ENCODE results near the gene RNF112. TPM values are rescaled to one million over a fixed set of nuclear protein-coding genes. Genes with fewer than 3 reads are reported as not detected.

The RNF112 gene
- total and polyA plus RNA-seq, 3 donors from 2014 or later = 2.1 to 8.1 (median 4.6) TPM

DNA sequence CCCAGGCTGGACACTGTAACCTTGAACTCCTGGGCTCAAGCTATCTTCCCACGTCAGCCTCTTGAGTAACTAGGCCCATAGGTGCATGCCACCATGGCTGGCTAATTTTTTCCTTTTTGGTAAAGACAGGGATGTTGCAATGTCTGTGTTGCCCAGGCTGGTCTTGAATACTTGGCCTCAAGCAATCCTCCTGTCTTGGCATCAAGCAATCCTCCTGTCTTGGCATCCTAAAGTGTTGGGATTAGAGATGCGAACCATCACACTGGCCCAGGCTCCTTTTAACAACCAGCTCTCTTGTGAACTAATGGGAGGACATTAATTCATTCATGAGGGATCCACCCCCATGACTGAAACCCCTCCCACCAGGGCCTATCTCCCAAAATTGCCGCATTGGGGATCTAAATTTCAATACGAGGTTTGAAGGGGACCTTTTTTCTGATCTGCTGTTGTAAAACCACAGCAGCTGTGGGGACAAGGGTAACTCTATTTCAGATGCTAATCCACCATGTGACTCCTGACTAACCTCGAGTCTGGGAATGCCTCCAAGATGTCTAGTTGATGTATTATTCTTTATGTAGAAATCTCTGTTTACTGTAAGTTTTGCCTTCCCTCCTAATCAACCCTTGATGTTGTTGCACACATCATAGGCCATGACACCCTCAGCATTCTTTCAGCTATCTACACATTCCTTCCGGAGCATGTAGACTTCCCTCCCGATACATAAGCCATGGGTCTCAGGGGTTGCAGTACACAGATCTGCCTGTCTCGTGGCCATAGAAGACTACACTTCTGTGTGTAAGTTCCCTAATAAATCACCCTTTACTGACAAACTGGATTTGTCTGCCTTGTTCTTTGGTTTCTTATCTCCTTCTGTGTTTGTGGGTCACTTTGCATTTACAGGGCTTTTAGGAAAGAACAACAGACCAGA, 37.6 kb downstream of the RNF112 start:
- Histone ChIP-seq H3K27me3 (no peaks in the 10 kb centered on the region), H3K4me1 (no peaks in the 10 kb centered on the region), H3K9me3 (no peaks in the 10 kb centered on the region), H3K4me3 (no peak overlapping the region), H3K36me3 (ENCODE audit: low read depth, missing control alignments) (no peaks in the 10 kb centered on the region), H3K27ac (no peak overlapping the region)
- no peak for DNase-seq
- intact Hi-C loops (cut with DNase I; ENCODE audit: low total_unique reads) = loop anchor here (5.0 kb wide), 1 partner anchor 86 kb away; the partner anchor contains the start of gene B9D1
- TF ChIP-seq CTCF (IDR thresholded peaks at IDR 0.05) = no peak
- TF ChIP-seq POLR2A (IDR thresholded peaks at IDR 0.05) = no peak
- WGBS, 2 donors = 70 to 72% methylated on average over 8 of the region's 8 CpGs

GRCh38 chr17:19449656-19450055, 38.6 kb downstream of the RNF112 start:
- 92 to 96% methylated on average over 4 of the region's 4 CpGs for WGBS, 2 donors
- H3K4me3 ChIP-seq = no peak overlapping the region
- H3K36me3 ChIP-seq (ENCODE audit: low read depth, missing control alignments) = no peaks in the 10 kb centered on the region
- no peak for DNase-seq
- TF ChIP-seq CTCF (IDR thresholded peaks at IDR 0.05) = no peak
- H3K27ac ChIP-seq = no peak overlapping the region
- no peaks in the 10 kb centered on the region for H3K4me1 ChIP-seq
- no peaks in the 10 kb centered on the region for H3K9me3 ChIP-seq
- intact Hi-C loops (cut with DNase I; ENCODE audit: low total_unique reads) = loop anchor here (5.0 kb wide), 1 partner anchor 87 kb away; the partner anchor contains the start of gene B9D1
- H3K27me3 ChIP-seq = no peaks in the 10 kb centered on the region

GRCh38 chr17:19453296-19453695, 42.3 kb downstream of the RNF112 start:
- no peaks in the 10 kb centered on the region for H3K4me1 ChIP-seq
- no peak overlapping the region for H3K4me3 ChIP-seq
- H3K9me3 ChIP-seq = no peaks in the 10 kb centered on the region
- no peaks in the 10 kb centered on the region for H3K36me3 ChIP-seq (ENCODE audit: low read depth, missing control alignments)
- intact Hi-C loops (cut with DNase I; ENCODE audit: low total_unique reads) = no loop called here
- H3K27me3 ChIP-seq = no peaks in the 10 kb centered on the region
- WGBS, 2 donors = 90 to 91% methylated on average over 3 of the region's 3 CpGs
- H3K27ac ChIP-seq = no peak overlapping the region
- TF ChIP-seq CTCF (IDR thresholded peaks at IDR 0.05) (no peak), POLR2A (IDR thresholded peaks at IDR 0.05) (no peak)
- DNase-seq = no peak

- intact Hi-C loops (cut with DNase I; ENCODE audit: low total_unique reads) = no loop called here
- Histone ChIP-seq H3K36me3 (ENCODE audit: low read depth, missing control alignments) (no peaks in the 10 kb centered on the region), H3K27me3 (no peaks in the 10 kb centered on the region), H3K9me3 (no peaks in the 10 kb centered on the region), H3K4me3 (no peak overlapping the region), H3K27ac (no peak overlapping the region), H3K4me1 (no peaks in the 10 kb centered on the region)
- 86 to 97% methylated on average over 2 of the region's 2 CpGs for WGBS, 2 donors
- TF ChIP-seq POLR2A (IDR thresholded peaks at IDR 0.05) (no peak), CTCF (IDR thresholded peaks at IDR 0.05) (no peak)
- no peak for DNase-seq
Measured at GRCh38 chr17:19454074-19454473, 43.0 kb downstream of the RNF112 start.

Measured in testis (tissue), 3 donors.